GM18951 (cell line): ENCODE data around the gene SRSF10.
"Not testable (repeated sequence)": the region's sequence is repeated elsewhere in the genome, so short reads cannot be mapped to it uniquely, and the experiment has no call there.

Experiments used
- POLR2A ChIP-seq: IDR thresholded peaks from 4 replicates; pipeline ENCODE4 v1.6.1; 2011; ENCODE audit warnings: mild to moderate bottlenecking; ENCODE audit not compliant: insufficient read length, insufficient read depth; ENCODE audit errors: extremely low read depth
- in situ Hi-C: fragments of 300-500 bp; cut with MboI; formaldehyde crosslinking; loops from one replicate; pipeline ENCODE4 v1.12.0; 2022; ENCODE audit warnings: low sequenced_read_pairs, mixed read lengths, inconsistent platforms; ENCODE audit not compliant: unreplicated experiment

The SRSF10 gene

DNA sequence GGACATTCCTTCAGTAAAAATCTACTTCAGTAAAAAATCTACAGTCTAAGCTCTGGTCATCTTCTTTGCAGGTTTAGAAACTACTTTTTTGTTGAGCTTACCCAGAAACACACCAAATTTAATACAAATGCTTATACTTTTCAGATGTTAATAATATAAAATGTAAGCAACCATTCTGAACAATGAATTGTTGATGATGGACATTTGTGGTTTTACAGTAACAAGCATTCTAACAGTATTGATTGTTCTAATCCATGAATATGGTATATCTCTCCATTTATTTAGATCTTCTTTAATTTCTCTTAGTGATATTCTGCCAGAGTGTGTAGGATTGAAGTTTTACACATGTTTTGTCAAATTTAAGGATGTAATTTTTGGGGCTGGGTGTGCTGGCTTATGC, 27.0 kb upstream of the SRSF10 start:
- TF ChIP-seq POLR2A, result no peak
- in situ Hi-C loops, result no loop called here

GRCh38 chr1:24005163-24005562, 25.0 kb upstream of the SRSF10 start:
- TF ChIP-seq POLR2A, result no peak
- in situ Hi-C loops, result no loop called here

DNA sequence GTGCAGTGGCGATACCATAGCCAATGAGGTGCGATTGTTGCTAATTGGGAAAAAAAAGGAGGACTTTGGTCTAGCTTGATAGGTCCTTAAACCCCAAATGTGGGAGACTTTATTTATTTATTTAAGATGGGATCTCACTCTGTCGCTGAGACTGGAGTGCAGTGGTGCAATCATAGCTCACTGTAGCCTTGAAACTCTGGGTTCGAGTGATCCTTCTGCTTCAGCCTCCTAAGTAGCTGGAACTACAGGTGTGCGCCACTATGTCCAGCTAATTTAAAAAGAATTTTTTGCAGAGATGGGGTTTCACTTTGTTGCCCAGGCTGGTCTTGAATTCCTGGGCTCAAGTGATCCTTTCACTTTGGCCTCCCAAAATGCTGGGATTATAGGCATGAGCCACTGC, 24.0 kb upstream of the SRSF10 start:
- in situ Hi-C loops, result no loop called here
- TF ChIP-seq POLR2A, result no peak

- no peak for TF ChIP-seq POLR2A
- in situ Hi-C loops, result no loop called here
Measured at GRCh38 chr1:24003331-24003972, 23.3 kb upstream of the SRSF10 start.

DNA sequence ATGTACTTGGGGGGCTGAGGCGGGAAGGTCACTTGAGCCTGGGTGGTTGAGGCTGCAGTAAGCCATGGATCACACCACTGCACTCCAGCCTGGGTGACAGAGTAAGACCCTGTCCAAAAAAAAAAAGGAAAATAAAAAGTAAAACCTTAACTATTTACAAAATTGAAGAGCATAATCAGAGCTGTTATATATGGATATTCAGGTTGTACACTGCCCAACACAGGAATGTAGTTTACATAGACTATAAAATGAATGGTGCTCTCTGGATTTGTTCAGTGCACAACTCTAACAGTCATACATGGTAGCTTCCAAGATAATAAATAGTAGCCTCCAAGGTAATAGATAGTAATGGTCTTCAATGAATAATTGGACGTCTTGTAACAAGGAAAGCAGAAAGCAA, 22.6 kb upstream of the SRSF10 start:
- in situ Hi-C loops, result no loop called here

GRCh38 chr1:23999156-23999671, 19.1 kb upstream of the SRSF10 start:
- in situ Hi-C loops, result no loop called here

More for the DNA sequence above, 22.6 kb upstream of the SRSF10 start:
- no peak for TF ChIP-seq POLR2A

GRCh38 chr1:23997812-23998211, 17.7 kb upstream of the SRSF10 start:
- in situ Hi-C loops, result no loop called here
- TF ChIP-seq POLR2A, result no peak

More at GRCh38 chr1:23999156-23999671, 19.1 kb upstream of the SRSF10 start:
- TF ChIP-seq POLR2A, result no peak

DNA sequence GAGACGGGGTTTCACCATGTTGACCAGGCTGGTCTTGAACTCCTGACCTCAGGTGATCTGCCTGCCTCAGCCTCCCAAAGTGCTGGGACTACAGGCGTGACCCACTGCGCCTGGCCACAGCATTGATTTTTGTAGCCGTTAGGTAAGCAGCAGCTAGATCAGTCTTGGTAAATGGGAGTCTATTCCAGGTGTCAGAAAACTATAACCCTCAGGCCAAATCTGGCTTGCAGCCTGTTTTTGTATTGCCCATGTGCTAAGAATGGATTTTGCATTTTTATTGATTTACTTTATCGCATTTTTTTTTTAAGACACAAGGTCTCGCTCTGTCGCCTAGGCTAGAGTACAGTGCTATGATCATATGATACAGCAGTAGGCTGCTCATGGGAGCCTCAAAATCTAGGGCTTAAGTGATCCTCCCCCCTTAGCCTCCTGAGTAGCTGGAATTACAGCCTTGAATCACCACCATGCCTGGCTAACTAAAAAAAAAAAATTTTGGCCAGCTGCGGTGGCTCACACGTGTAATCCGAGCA, 16.6 kb upstream of the SRSF10 start:
- in situ Hi-C loops, result no loop called here
- TF ChIP-seq POLR2A, result no peak

DNA sequence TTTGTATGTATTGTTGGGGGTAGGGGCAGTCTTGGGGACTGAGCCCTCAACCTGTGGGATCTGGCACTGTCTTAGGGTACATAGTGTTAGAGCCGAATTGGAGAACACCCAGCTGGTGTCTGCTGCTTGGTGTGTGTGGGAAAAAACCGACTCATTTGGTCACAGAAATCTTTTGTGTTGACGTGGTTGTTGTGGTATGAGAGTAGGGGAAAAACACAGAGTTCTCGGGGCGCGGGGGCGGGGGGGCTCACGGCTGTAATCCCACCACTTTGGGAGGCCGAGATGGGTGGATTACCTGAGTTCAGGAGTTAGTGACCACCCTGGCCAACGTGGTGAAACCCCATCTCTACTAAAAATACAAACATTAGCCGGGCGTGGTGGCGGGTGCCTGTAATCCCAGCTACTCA, 15.3 kb upstream of the SRSF10 start:
- TF ChIP-seq POLR2A, result no peak
- in situ Hi-C loops, result no loop called here

DNA sequence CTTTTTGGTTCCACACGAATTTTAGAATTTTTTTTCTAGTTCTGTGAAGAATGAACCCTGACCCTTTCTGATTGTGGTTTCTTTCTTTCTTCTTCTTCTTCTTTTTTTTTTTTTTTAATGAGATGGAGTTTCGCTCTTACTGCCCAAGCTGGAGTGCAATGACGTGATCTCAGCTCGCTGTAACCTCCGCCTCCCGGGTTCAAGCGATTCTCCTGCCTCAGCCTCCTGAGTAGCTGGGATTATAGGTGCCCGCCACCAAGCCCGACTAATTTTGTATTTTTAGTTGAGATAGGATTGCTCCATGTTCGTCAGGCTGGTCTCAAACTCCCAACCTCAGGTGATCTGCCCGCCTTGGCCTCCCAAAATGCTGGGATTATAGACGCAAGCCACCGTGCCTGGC, 11.9 kb upstream of the SRSF10 start:
- in situ Hi-C loops, result not testable (repeated sequence)

DNA sequence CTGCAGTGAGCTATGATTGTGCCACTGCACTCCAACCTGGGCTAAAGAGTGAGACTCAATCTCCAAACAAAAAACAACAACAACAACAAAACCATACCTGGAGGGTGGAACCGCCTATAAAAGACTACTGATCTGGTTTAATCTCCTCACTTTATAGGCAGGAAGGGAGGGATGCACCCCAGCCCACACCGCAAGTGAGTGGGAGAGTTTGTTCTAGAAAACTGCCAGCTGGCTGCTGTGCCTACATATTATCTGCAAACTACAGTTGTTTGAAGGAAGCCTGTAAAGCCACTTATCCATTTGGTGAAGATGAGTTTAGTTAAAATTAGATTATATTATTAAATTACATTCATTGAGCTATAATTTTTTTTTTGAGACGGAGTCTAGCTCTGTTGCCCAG, 9.1 kb upstream of the SRSF10 start:
- in situ Hi-C loops, result no loop called here
- no peak for TF ChIP-seq POLR2A

GRCh38 chr1:23987038-23987437, 6.9 kb upstream of the SRSF10 start:
- in situ Hi-C loops, result not testable (repeated sequence)

DNA sequence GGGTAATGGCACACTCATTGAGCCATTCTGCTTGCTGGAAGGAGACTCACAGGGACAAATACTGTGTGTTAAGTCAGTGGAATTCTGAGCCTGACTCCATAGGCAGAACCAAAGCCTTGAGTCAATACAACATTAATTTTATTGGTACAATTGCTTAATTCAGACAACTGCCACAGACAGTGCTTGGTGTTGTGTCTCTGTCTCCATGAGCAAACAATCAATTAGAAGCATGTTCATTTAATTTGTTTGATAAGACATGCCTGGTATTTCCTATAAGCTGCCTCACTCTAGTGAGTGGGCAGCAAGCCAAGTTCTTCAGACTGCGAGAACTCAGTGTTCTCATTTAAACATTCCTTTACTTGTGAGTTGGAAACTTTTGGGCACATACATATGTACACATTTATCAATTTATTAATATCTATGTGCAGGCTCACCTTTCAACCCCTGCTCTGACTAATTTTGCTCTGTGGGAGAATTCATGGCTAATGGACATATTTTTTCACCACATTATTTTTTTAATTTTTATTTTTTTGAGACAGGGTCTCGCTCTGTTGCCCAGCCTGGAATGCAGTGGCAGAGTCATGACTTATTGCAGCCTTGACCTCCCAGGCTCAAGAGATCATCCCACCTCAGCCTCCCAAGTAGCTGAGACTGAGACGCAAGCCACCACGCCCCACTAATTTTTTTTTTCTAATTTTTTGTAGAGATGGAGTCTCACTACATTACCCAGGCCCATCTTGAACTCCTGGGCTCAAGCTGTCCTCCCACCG, 4.5 kb upstream of the SRSF10 start:
- in situ Hi-C loops, result no loop called here
- TF ChIP-seq POLR2A, result no peak

DNA sequence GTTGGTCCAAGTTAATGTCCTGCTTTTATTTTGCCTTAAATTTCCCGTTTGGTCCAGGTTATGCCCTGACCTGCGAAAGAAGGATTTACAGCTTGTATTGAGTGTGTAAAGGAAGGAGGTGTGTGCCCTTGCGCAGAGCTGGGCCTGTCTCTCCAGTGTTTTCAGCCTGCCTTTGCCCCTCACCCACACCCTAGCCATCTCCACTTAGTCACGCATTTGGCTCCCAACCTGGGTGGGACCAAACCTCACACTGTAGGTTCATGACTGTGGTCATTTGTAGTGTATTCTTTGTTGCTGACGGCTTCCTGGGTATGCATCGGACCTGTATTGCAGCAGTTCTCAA, 572 bp upstream of the SRSF10 start:
- in situ Hi-C loops, result no loop called here
- TF ChIP-seq POLR2A, result no peak

GRCh38 chr1:23979387-23979880, 693 bp downstream of the SRSF10 start:
- in situ Hi-C loops, result no loop called here
- no peak for TF ChIP-seq POLR2A
